Muscle of leg (tissue), 11 donors: ENCODE results near the gene CDKAL1. TPM values are rescaled to one million over a fixed set of nuclear protein-coding genes. Genes with fewer than 3 reads are reported as not detected.

Source experiments
- DNase-seq: peaks from one replicate; pipeline ENCODE4 v3.0.0; 2013
- H3K27ac ChIP-seq: one replicate; pipeline ENCODE4 v1.5.1; 2013; ENCODE audit warnings: mild to moderate bottlenecking, low read length, control low read depth
- H3K27me3 ChIP-seq: one replicate; pipeline ENCODE4 v1.6.1; 2013; ENCODE audit warnings: low read length; ENCODE audit not compliant: control insufficient read depth, insufficient read depth
- H3K36me3 ChIP-seq: one replicate; pipeline ENCODE4 v1.6.1; 2013; ENCODE audit warnings: low read length; ENCODE audit not compliant: control insufficient read depth, insufficient read depth
- H3K4me1 ChIP-seq: one replicate; pipeline ENCODE4 v1.6.1; 2013; ENCODE audit warnings: low read length; ENCODE audit not compliant: control insufficient read depth, insufficient read depth
- H3K4me3 ChIP-seq: one replicate; pipeline ENCODE4 v1.5.1; 2013; ENCODE audit warnings: low read length, control low read depth
- H3K9me3 ChIP-seq: replicated peaks from 2 replicates; pipeline ENCODE4 v1.6.1; 2013; ENCODE audit warnings: low read depth, low read length; ENCODE audit not compliant: control insufficient read depth
- WGBS: methylation state at CpG from one replicate; pipeline ENCODE4 v1.1.5; 2013; ENCODE audit warnings: missing lambda C conversion rate; ENCODE audit not compliant: insufficient coverage; 5-methylcytosine and 5-hydroxymethylcytosine counted together
- polyA plus RNA-seq, 8 donors: library from polyadenylated mRNA; unstranded; fragments of 120-200 nt; gene quantifications; one replicate each; pipeline versions ENCODE4 v1.2.1 to v1.2.3, GENCODE V29; 2013; ENCODE audit warnings: inconsistent platforms in 1 of 8, low replicate concordance in 1 of 8; ENCODE audit not compliant: insufficient read length in 8 of 8, insufficient read depth in 1 of 8
- total RNA-seq: library from RNA; stranded (reverse); fragments of 120-200 nt; gene quantifications from one replicate; pipeline ENCODE4 v1.2.4, GENCODE V29; 2013

Gene CDKAL1
- total and polyA plus RNA-seq, 9 donors = 11.0 to 23.6 (median 13.0) TPM

- Histone ChIP-seq H3K9me3 (peaks cover 4% of the 10 kb centered on the region), H3K4me1 (no peaks in the 10 kb centered on the region), H3K36me3 (no peaks in the 10 kb centered on the region), H3K27me3 (no peaks in the 10 kb centered on the region), H3K27ac (no peak overlapping the region), H3K4me3 (no peak overlapping the region)
- no peak for DNase-seq
- WGBS = 83% methylated on average over 1 of the region's 7 CpGs
Observed at GRCh38 chr6:21277601-21278374, 743.5 kb downstream of the CDKAL1 start.

- Histone ChIP-seq H3K4me3 (no peak overlapping the region), H3K36me3 (no peaks in the 10 kb centered on the region), H3K27me3 (no peaks in the 10 kb centered on the region), H3K9me3 (peaks cover under 1% of the 10 kb centered on the region), H3K27ac (no peak overlapping the region), H3K4me1 (no peaks in the 10 kb centered on the region)
- peak; percentile 36 for DNase-seq
- WGBS = 20% methylated on average over 2 of the region's 4 CpGs
Observed at GRCh38 chr6:21278375-21278745, 744.1 kb downstream of the CDKAL1 start.

GRCh38 chr6:21279619-21280018, 745.4 kb downstream of the CDKAL1 start:
- Histone ChIP-seq H3K9me3 (no peaks in the 10 kb centered on the region), H3K27me3 (no peaks in the 10 kb centered on the region), H3K4me3 (no peak overlapping the region), H3K36me3 (no peaks in the 10 kb centered on the region), H3K27ac (no peak overlapping the region), H3K4me1 (no peaks in the 10 kb centered on the region)
- DNase-seq = no peak
- 100% methylated on average over 1 of the region's 5 CpGs for WGBS

- 67% methylated on average over 1 of the region's 2 CpGs for WGBS
- Histone ChIP-seq H3K27me3 (no peaks in the 10 kb centered on the region), H3K4me1 (no peaks in the 10 kb centered on the region), H3K9me3 (no peaks in the 10 kb centered on the region), H3K36me3 (no peaks in the 10 kb centered on the region), H3K4me3 (no peak overlapping the region), H3K27ac (no peak overlapping the region)
- DNase-seq = no peak
Observed at GRCh38 chr6:21281366-21281765, 747.1 kb downstream of the CDKAL1 start.

Other genes with a start within 250 kb of the CDKAL1 start
- 2.5 TPM for gene E2F3, start 132.6 kb upstream of the CDKAL1 start, total RNA-seq
- 10 to 100 TPM in 1 of 8 donors, 1 to 10 TPM in 7; 7.3 to 13.2 (median 8.8) TPM for gene E2F3, start 132.6 kb upstream of the CDKAL1 start, polyA plus RNA-seq